NCI-H2196 treated with DMSO at 0.1 percent for 48 hours (cell line): ENCODE results near the gene TRAPPC2.
"Not testable (repeated sequence)": the region's sequence is repeated elsewhere in the genome, so short reads cannot be mapped to it uniquely, and the experiment has no call there.

Experiments
- DNase-seq: peaks from one replicate; lab custom pipeline; 2025; ENCODE audit not compliant: unreplicated experiment; lab: John Stamatoyannopoulos, UW

TRAPPC2 gene

GRCh38 chrX:13748486-13748885, 14.1 kb upstream of the TRAPPC2 start:
- DNase-seq: no peak

- no peak for DNase-seq
Measured at GRCh38 chrX:13747836-13748235, 13.4 kb upstream of the TRAPPC2 start.

- DNase-seq: no peak
Measured at GRCh38 chrX:13742397-13743176, 8.2 kb upstream of the TRAPPC2 start.

- DNase-seq: no peak
Measured at GRCh38 chrX:13741695-13742094, 7.3 kb upstream of the TRAPPC2 start.

- no peak for DNase-seq
Measured at GRCh38 chrX:13733506-13733905, 914 bp downstream of the TRAPPC2 start.

GRCh38 chrX:13732246-13733067, 2.0 kb downstream of the TRAPPC2 start:
- DNase-seq: no peak

- not testable (repeated sequence) for DNase-seq
Measured at GRCh38 chrX:13730523-13730922, 3.9 kb downstream of the TRAPPC2 start.

- not testable (repeated sequence) for DNase-seq
Measured at GRCh38 chrX:13726583-13726982, 7.8 kb downstream of the TRAPPC2 start.

- not testable (repeated sequence) for DNase-seq
Measured at GRCh38 chrX:13724878-13725277, 9.5 kb downstream of the TRAPPC2 start.

- no peak for DNase-seq
Measured at GRCh38 chrX:13721819-13722519, 12.5 kb downstream of the TRAPPC2 start.

GRCh38 chrX:13721371-13721770, 13.0 kb downstream of the TRAPPC2 start:
- DNase-seq: no peak

GRCh38 chrX:13719192-13719856, 15.1 kb downstream of the TRAPPC2 start:
- DNase-seq: no peak

GRCh38 chrX:13717700-13718472, 16.5 kb downstream of the TRAPPC2 start:
- no peak for DNase-seq

GRCh38 chrX:13716905-13717304, 17.5 kb downstream of the TRAPPC2 start:
- no peak for DNase-seq

GRCh38 chrX:13716455-13716854, 18.0 kb downstream of the TRAPPC2 start:
- DNase-seq: no peak

GRCh38 chrX:13711141-13711540, 23.3 kb downstream of the TRAPPC2 start:
- DNase-seq: no peak

- DNase-seq: no peak
Measured at GRCh38 chrX:13703589-13703988, 30.8 kb downstream of the TRAPPC2 start.

- DNase-seq: no peak
Measured at GRCh38 chrX:13703135-13703534, 31.3 kb downstream of the TRAPPC2 start.

- DNase-seq: no peak
Measured at GRCh38 chrX:13702111-13702789, 32.2 kb downstream of the TRAPPC2 start.

GRCh38 chrX:13700380-13700779, 34.0 kb downstream of the TRAPPC2 start:
- no peak for DNase-seq
